Pulmonary artery endothelial cell (primary cell): ENCODE results near the gene CASS4. TPM values are rescaled to one million over a fixed set of nuclear protein-coding genes. Genes with fewer than 3 reads are reported as not detected.
"Not testable (repeated sequence)": the region's sequence is repeated elsewhere in the genome, so short reads cannot be mapped to it uniquely, and the experiment has no call there.

Experiments used
- DNase-seq: peaks from one replicate; pipeline ENCODE4 v3.0.0-alpha.2; 2011; ENCODE audit warnings: low read depth, low spot score
- total RNA-seq: library from RNA; depleted of rRNA; stranded (reverse); fragments of >200 nt; gene quantifications from 2 replicates; pipeline ENCODE4 v1.2.3, GENCODE V29; 2014

Gene CASS4
- total RNA-seq, 1 donor from 2014 or later, result not detected

DNA sequence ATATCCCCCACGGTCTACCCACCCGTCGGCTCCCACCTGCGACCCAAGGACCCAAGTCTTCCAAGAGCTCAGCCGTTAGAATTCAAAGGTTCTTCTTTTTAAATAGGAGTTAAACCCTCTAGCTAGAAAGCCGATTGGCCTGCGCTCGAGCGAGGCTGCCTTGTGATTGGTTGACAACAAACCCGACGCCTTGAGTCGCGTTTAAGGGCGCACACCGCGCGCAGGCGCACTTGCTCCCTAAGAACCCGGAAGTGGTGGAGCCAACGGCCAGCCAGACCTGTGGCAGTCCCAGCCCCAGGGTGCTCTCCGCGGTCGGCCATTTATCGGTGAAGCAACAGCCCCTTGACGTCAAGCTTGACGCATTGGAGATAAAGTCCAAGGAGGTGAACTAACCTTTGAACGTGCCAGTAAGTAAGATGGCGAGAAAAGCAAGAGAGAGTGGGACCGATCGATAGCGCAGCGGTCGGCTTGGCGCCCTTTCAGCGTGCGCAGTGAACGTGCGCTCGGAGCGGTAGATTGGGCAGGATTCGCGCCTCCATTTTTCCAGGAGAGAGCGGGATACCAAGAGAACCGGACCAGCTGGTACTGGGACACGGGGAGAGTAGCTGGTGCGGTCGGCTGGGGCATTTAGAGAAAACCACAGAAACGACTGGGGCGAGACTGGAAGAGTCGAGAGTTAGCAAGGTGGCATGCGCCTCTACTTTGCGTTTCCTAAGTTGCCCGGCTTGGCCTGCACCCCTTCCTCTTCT, 19.8 kb upstream of the CASS4 start, which contains the start of the genes AURKA and CSTF1:
Gene AURKA, minus strand, starts transcription at position 84 of the 749 bp plus-strand sequence. CDS start 4,018 bp downstream, outside the sequence.
Gene CSTF1, plus strand, starts transcription at position 514 of the 749 bp plus-strand sequence. CDS start 2,908 bp downstream, outside the sequence.
- peak; percentile 98 for DNase-seq

DNA sequence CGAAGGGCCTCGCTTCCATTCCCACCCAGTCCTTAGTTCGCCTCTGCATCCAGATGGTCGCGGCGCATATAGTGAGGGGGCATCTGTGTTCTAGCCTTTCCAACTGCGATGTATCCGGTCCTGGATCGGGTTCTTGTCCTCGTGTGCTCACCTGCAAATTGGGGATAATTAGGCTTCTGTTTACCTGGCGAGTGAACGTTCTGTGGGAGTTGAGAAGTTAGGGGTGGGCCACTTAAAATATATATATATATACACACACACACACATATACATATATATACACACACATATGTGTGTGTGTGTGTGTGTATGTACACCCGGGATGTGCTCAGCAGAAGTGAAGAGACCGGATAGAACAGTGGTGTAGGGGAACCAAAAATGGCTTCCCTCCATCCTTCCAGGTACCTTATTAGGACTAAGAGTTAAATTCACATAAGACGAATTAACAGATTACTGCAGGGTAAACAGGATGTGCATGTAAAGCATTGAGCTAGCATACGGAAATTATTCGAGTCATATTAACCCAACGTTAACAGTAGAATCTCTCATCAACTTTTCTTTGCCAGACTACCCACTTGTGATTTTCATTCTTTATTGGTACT, 19.1 kb upstream of the CASS4 start:
- DNase-seq, result no peak

DNA sequence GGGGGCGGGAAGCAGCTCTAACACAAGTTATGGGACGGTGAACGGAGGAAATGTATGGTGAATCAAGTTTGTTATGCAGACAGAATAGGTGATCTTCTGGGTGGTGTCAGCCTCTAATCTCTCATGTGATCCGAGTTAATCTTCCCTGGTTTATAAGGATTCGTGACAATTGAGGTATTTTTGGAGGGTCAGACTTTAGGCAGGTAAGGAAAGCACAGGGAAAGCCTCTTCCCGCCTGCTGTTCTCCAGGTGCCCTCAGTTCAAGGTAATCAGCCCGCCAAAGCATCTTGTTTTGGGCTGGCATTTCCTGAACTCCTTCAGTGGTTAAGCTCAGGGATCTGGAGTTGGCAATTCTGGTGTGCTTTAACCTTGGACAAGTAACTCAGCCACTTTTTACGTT, 18.4 kb upstream of the CASS4 start:
- DNase-seq, result no peak

DNA sequence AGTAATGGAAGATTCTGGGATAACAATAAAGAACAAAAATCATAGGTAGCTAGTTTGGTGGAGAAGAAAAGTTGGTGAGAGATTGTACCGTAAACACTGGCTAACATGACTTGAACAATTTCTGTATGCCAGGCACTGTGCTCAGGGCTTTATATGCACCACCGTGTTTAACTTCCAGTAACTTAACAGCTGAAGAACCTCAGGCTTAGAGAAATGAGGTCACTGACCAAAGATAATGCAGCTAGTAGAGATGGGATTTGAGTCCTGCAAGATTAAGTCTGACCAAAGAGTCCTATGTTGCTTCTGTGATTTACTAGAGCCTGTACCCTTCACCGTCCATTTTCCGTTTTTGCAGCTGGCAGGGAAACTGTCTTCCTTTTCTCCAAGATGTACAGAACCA, 16.9 kb upstream of the CASS4 start:
- no peak for DNase-seq

DNA sequence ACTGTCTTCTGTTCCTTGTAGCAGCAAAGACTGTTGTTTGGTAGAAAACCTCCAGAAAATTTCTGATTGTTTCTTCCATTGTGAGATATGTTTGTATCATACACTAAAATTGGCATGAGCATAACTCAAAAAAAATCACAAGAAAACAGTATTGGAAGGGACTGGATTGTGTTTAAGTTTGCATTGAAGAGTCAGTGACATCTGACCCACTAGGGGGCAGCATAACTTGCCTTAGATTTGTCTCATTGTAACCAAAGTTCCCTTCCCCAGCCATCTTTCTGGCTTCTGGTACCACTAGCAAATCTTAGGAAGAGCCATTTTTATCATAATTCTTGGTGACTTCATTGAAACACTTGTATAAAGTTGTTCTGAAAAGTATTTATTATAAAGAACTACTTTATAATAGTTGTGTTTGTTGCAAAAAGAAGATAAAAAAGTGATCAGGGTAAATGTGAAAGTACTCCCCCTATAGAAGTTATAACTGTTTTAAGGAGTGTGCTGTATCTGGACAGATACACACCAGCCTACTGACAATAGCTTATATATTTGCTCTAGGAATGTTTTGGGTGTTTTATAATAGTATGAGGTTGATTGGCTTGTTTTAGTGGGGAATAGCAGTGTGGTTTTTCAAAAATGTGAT, 11.9 kb upstream of the CASS4 start:
- peak; percentile 47 for DNase-seq

DNA sequence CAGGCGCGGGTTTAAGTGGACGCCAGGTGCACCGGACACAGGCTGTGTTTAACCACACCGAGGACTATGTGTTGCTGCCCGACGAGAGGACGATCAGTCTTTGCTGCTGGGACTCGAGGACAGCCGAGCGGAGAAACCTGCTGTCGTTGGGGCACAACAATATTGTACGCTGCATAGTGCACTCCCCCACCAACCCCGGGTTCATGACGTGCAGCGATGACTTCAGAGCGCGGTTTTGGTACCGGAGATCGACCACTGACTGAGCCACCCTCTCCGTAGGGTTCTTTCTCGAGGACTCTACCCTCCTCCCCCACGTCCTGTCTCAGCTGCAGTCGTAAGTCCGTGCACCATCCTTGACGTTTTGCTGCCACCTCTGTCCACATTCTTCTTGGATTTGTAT, 8.6 kb upstream of the CASS4 start:
- no peak for DNase-seq

DNA sequence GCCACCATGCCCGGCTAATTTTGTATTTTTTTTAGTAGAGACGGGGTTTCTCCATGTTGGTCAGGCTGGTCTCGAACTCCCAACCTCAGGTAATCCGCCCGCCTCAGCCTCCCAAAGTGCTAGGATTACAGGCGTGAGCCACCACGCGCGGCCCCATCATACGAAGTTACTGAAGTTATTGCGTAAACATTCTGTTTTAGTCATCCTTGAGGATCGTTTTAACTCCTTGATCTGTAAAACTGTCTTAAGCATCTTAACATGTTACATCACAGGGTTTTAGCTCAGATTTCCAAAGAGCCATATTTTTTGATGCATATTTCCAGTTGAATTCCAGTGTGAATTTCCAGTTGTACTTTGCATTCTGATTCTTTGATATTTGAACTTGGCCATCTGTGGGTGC, 6.7 kb upstream of the CASS4 start:
- DNase-seq, result not testable (repeated sequence)

DNA sequence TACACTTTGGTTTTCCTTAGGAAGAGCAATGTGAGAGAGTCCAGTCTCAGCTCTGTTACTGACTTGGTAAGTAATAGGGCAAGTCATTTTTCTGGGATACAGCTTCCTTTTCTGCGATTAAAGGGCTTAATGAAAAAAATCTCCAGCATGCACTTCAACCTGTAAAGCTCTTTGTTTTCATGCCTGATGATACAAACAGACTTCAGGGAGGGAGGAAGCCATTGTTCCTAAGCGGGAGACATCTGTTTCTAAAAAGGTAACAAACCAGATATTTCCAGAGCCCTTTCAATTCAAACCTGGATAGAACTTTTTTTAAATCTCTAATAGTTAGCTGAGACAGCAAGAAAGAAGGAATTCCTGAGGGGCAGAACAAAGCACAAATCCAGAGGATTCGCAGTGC, 5.2 kb upstream of the CASS4 start:
- no peak for DNase-seq

DNA sequence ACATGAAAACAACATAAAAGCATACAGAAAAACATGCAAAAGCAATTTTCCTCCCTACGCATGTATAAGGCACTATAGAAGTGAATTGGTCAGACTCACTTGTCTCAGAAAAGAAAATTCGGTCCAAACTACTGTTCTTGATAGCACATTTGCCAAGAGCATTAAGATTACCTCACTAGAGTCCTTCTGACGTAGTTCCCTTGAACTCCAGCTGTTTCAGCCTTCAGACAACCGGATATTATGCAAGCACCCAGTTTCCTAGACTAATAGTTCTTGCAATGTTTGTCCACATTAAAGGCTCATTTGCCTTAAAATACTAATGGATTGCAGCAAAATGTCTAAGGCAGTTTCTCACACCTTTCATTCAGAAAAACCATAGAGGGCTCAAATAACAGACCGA, 2.5 kb upstream of the CASS4 start:
- DNase-seq, result no peak

DNA sequence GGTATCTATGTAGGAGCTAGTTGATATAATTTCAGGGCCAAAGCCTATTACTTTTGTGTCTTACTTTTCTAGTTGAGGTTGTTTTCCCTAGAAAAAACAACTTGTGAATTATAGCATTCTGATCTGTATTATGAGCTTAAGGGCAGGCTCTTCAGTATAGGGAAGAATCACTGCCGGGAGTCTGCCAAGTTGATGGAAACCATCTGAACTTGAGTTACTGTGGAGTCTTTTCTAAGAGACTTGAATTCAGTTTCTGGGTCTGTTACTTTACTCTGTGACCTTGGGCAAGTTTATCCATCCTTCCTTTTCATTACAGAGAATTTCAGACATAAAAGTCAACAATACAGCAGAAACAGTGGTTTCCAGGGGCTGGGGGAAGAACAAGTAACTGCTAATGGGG, 2.1 kb upstream of the CASS4 start:
- DNase-seq, result no peak

DNA sequence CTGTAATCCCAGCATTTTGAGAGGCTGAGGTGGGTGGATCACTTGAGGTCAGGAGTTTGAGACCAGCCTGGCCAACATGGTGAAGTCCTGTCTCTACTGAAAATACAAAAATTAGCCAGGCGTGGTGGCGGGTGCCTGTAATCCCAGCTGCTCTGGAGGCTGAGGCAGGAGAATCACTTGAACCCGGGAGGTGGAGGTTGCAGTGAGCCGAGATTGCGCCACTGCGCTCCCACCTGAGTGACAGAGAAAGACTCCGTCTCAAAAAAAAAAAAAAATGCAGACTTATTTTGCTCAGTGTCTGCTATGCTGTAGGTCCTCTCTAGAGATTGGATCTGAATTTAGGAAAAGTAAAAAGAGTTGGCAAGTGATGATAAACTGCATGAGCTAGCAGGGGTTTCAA, 773 bp upstream of the CASS4 start:
- not testable (repeated sequence) for DNase-seq

DNA sequence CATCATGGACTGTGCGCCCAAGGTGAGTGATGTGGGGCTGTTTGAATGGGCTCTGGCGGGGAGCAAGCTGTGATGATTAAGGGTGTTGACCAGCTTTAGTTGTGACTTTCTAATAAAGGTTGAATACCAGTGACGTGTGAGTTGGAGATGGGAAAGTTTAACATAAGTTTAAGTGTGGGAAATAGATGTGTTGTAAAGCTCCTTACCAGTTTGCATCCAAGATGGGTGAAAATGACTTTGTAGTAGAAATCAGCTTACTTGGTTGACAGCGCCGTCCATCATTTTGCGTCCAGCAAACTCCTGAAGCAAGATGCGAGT, 372 bp downstream of the CASS4 start:
- no peak for DNase-seq

DNA sequence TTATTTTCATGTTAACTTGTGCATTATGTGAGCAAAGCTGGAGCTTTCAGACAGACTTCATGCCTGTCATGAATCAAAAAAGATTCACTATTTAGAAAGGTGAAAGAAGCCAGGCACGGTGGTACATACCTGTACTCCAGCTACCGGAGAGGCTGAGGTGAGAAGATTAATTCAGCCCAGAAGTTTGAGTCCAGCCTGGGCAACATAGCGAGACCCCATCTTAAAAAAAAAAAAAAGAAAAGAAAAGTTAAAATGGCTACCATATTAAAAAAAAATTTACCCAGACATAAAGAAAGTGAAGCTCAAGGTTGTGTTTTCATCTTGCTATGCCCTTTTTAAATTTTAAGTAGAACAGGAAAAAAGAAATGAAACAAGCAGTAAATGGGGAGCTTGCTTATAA, 889 bp downstream of the CASS4 start:
- DNase-seq, result no peak

DNA sequence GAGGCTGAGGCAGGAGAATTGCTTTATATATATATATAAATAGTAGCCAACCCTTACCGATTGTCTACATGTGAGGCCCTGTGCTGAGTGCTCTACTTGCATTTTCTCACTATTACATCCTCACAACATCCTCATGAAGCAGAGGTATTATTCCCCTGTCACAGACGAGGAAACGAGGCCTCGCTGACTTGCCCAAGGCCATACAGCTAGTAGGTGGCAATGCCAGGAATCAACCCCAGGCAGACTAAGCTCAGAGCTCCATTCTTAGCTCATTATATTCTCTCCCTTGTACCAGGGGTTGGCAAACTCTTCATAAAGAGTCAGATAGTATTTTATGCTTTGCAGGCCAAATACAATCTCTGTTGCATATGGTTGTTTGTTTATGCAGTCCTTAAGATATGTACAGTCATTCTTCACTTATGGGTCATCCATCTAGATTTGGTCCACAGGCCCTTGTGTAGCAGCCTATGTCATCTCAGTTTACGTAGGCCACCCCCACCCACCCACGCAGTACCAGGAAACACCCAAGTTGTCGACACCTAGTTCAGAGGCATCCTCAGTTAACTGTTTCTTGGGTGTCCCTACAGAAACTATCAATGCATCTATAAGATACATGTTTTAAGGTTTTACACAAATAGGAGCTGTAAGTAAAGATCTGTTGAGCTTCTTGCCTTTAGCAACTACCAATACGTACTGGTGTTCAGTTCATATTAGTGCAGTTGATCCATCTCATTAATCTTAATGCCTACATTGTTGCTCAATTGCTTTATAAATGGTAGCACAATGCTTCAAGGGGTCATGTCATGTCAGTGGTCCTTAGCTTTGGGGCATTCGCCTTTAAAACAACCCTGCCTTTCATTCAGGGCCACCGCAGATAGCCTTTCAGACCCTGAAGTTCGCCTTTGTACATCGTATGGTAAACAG, 3.0 kb downstream of the CASS4 start:
- DNase-seq, result no peak

DNA sequence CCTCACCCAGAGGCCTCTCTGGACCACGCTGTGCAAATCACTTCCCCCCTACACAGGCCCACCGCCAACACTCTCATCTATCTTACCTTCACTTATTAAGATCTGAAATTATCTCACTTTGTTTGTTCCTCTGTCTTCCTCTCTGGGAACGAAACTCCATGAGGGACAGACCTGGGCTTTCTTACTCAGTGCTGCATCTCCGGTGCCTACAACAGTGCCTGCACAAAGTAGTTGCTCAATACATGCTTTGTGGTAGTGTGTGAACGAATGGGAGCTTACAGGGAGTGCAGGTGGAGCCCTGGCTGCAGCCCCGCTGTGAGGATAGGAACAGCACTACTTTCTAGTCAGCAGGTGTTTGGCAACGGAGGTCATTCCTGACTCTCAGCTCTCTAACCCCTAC, 5.3 kb downstream of the CASS4 start:
- no peak for DNase-seq

DNA sequence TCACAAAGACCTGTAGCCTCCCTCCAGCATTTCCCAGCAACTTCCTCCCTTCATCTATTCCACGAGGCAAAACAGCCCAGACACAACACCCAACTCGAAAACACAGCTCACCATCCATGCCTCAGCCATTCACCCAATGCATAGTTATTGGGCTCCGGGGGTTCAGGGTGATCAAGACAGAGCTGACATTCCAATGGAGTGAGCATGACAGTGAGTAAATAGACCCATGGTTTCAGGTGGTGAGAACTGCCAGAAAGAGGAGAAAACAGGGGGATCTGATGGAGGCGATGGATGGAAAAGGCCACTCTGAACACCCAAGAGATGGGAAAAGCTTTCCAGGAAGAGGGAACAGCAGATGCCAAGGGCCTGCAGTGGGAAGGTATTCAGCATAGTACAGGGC, 5.9 kb downstream of the CASS4 start:
- DNase-seq, result no peak

DNA sequence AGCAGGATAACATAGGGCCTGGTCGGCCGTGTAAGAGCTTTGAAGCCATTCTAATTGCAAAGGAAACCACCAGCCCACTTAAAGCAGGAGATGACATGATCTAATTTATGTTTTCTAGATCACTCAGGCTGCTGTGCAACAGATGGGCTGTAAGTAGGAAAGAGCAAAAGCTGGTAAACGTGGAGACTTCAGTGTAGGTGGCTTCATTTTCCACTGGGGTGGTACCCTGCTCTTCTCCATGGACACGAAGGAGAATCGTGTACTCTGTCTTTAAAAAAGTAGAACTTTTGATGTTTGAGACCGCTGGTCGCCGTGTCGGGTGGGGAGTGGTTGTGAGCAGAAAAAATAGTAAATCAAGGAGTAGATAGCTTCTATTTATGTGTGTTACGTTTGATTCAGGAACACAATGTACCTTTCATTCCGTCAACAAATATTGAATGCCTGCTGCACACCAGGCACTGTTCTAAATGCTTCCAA, 6.4 kb downstream of the CASS4 start:
- no peak for DNase-seq

DNA sequence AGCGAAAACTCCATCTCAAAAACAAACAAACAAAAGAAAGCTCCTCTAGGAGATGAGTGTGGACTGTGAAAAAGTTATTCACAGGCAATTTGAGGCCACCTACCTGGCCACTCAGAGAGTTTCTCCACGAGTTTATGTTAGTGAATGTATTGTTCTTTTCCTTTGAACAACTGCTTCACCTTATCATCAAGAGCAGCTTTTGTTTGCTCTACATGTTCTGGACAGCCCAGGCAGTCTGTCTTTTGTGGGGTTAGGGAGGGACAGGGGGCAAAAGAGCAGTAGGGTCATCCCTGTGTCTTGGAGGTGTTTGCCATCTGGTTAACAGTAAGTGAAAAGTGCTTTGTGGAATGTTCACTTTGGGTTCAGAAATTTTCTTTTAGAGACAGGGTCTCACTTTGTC, 8.0 kb downstream of the CASS4 start:
- DNase-seq, result no peak

DNA sequence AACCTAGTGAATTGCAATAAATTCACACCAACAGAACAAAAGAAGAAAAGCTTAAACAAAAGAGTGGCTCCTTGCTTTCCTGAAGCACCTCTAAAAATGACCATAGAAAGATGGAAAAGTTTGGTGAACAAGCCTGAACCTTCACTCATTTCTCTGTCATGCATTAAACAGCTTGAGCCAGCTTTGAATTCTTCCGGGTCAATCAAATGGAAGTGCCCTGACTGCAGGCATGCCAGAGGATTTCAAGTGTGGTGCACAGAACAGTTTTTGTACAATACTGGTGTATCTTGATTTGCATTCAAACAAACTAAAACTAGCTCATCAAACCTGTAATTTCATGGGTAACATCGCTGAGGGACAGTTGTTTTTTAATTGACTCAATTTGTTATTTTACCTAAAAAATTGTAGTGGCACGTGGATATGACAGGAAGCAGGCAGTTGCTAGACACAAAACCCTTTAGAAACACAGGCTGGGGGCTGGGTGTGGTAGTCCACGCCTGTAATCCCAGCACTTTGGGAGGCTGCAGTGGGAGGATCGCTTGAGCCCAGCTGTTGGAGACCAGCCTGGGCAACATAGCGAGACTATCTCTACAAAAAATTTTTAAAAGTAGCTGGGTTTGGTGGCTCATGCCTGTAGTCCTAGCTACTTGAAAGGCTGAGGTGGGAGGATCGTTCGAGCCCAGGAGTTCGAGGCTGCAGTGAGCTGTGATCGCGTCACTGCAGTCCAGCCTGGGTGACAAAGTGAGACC, 9.1 kb downstream of the CASS4 start:
- no peak for DNase-seq

DNA sequence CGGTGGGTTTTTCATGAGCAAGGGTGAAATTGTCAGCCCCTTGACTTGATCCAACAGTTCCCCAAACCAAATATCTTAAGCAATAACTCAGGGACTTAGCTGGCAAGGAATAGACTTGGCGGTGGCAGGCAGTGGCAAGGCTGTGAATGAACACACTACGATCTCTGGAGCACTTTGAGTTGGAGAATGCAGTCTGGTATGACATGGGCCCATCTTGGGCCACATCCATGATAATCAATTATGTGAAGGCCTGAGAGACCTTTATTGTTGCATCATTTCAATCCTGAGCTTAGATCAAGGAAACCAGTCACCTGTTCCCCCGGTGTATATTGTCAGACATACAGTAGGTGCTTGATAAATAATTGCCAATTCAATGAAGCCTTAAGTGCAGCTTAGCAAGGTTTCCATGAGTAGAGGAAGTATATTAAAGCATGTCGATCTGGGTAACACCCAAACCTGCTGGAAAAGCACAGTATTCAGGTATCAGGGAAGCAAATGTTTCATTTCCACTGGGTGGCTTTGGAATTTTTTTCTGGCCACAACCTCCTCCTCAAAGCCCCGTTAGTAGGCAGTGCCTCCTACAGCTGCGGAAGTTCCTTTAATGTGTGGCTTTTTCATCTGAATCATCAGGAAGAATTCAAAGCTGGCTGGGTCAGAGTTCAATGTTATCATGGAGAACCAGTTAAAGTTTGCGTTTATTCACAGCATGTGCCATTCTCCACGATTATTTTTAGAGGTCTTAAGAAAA, 10.2 kb downstream of the CASS4 start:
- peak; percentile 66 for DNase-seq
